ENCODE results near the gene EMC7.
A peak's percentile ranks its signal among the peaks of the same experiment; 100 is the strongest.
"Not testable (repeated sequence)": the region's sequence is repeated elsewhere in the genome, so short reads cannot be mapped to it uniquely, and the experiment has no call there.

The EMC7 gene

DNA sequence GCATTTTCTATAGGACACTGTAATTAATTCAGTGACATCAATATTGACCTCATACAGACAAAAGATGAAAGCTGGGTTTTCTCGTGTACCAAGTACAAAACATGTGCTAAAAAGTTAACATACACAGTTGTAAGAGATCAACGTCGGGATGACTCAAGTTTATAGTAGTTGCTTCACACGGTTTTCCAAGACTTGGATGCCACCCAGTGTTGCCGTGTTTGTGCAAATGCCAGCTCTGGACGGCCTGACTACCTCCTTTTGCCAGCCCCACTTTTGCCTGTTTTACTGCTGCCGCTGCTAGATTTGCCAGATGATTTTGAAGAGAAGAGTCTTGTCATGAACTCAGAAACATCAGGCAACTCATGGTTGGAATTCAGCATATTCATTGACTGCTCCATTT lies 17.6 kb downstream of the EMC7 start:
- DNase-seq = no peak

GRCh38 chr15:34079904-34080303 lies 21.8 kb downstream of the EMC7 start:
- no peak for DNase-seq

DNA sequence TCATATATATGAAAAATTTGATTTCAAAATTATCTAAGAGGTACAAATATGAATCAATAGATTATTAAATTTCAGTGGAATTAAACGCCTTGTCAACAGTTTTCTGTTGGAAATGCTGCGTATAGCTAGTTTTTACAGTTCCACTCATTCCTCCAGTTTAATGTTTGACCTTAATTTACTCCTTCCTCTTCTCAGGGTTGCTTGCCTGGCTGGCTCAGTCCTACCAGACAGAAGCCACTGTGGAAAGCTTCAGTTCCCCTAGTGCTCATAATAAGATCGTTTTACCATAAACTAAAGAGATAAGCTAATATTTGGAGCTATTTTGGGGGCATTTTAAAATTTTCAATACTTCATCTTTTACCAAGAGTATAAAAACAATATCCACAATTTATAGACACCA lies 22.8 kb downstream of the EMC7 start:
- no peak for DNase-seq

- no peak for DNase-seq
Measured at GRCh38 chr15:34076785-34077184, 24.9 kb downstream of the EMC7 start.

GRCh38 chr15:34070003-34070402 lies 31.7 kb downstream of the EMC7 start:
- DNase-seq = no peak

GRCh38 chr15:34065941-34066340 lies 35.7 kb downstream of the EMC7 start:
- DNase-seq = no peak

- no peak for DNase-seq
Measured at GRCh38 chr15:34065261-34065660, 36.4 kb downstream of the EMC7 start.

DNA sequence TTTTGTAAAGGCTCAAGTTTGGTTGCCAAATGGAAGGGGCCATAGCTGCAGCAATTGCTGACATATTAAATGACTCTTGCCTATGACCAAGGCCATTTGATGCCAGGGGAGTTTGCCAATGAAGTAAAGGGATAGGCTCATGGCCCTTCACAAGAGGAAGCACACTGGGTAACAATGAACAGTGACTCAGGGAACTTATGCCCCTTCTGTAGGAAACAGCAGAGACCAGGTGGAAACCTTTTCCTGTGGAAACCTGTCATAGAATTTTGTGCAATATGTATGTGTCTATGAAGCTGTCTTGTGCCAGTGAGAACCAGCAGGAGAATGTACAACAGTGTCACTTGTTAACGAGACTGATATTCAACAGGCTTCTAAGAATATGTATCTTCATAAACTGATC lies 37.2 kb downstream of the EMC7 start:
- no peak for DNase-seq

DNA sequence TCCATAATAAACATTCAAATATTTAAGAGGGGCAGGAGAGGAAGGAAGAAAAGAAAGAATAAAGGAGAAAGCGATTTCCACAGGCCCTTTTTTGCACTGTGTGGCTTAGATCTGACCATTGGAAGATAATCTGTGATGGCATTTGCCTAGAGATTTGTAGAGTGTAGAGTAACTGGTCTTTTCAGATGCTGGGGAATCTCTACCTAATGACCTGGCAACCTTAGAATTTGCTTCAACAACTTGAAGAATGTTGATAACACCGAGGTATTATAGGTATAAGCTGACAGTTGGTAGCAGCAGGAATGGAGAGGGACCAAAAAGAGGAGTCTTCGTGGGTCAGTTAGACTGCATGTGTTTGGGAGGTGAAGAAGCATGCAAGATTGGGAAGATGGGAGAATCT lies 41.7 kb downstream of the EMC7 start:
- DNase-seq = no peak

GRCh38 chr15:34059476-34059875 lies 42.2 kb downstream of the EMC7 start:
- DNase-seq = no peak

DNA sequence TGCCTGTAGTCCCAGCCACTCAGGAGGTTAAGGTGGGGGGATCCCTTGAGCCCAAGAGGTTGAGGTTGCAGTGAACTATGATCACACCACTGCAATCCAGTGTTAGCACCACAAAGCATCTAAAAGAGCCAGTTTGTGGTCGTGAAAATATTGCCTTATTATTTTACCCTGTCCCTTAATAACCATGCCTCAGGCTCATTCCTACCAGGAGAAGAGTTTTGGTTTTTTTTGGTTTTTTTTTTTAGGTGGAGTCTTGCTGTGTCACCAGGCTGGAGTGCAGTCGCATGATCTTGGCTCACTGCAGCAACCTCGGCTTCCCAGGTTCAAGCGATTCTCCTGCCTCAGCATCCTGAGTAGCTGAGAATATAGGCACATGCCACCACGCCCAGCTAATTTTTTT lies 44.8 kb downstream of the EMC7 start:
- DNase-seq = no peak

DNA sequence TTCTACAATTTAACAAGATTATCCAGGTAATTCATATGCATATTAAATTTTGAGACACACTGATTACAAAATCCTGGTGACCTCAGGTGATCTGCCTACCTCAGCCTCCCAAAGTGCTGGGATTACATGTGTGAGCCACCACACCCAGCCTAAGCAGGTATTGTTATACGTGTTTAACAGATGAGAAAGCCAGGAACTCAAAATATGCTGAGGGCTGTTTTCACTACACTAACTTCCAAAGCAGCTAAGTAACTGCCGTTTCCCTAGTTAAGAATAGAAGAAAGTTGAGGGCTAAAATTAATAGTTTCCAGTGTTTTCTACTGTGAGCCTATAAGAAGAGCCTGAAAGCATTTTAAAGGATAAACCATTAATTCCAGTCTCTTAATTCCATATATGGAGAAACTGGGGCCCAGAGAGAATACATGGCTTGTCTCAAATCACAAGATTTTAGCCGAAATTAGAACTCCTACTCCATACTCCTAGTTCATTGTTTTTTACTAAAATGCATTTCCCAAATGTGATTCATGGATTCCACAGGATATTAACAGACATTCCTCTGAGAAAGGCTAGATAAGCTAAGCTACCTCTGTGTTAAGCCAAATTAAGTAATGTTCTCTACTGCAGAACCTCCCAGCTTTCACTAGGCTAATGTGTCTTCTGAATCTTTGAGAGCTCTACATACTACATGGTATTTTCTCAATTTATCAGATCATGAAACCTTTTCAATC lies 45.6 kb downstream of the EMC7 start:
- no peak for DNase-seq

DNA sequence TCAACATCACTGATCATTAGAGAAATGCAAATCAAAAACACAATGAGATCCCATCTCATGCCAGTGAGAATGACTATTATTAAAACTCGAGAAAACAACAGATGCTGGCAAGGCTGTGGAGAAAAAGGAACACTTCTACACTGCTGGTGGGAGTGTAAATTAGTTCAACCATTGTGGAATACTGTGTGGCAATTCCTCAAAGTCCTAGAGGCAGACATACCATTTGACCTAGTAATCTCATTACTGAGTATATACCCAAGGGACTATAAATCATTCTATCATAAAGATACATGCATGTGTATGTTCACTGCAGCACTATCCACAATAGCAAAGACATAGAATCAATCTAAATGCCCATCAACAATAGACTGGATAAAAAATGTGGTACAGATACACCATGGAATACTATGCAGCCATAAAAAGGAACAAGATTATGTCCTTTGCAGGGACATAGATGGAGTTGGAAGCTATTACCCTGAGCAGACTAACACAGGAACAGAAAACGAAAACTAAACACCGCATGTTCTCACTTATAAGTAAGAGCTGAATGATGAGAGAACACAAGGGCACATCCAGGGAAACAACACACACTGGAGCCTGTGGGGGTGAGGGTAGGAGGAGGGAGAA lies 47.5 kb downstream of the EMC7 start:
- DNase-seq = no peak

GRCh38 chr15:34050385-34050784 lies 51.3 kb downstream of the EMC7 start:
- not testable (repeated sequence) for DNase-seq

- no peak for DNase-seq
Measured at GRCh38 chr15:34049112-34049511, 52.5 kb downstream of the EMC7 start.

- no peak for DNase-seq
Measured at GRCh38 chr15:34047893-34048775, 53.5 kb downstream of the EMC7 start.

DNA sequence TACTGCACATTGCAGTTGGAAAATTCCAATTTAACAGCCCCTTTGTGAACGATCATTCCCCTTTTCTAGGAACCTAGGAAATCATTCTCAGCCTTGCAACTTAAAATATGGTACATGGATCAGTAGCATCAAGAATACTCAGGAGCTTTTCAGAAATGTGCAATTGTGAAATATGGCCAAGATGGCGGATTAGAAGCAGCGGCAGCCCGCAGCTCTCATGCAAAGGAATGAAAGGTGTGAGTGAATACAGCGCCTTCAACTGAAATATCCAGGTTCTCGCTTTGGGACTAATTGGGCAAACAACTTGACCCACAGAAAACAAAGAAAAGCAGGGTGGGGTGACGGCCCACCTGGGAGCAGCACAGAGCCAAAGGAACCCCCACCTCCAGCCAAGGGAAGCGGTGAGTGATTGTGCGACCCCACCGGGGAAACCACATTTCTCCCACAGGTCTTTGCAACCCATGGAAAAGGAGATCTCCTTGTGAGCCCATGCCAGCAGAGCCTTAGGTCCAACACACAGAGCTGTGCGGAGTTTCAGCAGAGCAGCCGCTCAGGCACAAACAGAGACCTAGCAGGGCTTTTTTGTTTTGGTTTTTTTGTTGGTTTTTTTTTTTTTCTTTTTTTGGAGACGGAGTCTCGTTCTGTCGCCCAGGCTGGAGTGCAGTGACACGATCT lies 55.1 kb downstream of the EMC7 start:
- DNase-seq = no peak

DNA sequence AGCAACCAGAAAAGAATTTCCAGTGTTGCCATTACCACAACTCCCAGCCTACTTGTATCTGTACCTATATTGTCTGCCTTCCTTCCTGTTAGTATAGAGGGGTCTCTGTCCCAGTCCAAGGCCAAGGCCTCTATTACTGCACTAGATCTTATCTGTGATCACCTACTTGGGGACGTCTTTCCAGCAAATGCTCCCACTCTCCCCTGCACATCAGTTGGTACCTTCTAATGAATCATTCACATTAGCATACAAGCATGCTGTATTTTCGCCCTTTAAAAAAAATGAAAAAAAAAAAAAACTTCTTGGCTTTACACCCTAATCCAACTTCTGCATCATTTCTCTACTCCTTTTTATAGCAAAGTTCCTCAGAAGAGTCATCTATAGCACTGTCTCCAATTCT lies 57.8 kb downstream of the EMC7 start:
- no peak for DNase-seq

DNA sequence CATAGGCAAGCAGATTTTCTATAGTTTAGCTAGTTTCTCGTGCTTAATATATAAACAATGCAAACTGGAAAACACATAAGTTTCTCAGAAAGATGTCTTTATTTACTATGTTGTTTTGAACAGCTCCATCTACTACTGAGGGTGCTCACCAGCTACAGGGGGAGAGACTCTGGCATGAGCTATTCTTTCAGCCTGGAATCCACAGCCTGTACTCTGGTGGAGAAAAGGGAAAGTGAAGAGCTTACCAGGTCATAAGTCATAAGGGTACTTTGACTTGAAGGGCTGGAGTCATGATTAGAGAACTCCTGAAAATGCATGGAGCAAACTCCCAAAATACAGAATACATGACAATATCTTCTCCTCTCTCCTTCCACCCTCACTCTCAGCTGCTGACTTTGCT lies 58.3 kb downstream of the EMC7 start:
- DNase-seq = no peak

- no peak for DNase-seq
Measured at GRCh38 chr15:34039790-34040113, 61.9 kb downstream of the EMC7 start.

DNA sequence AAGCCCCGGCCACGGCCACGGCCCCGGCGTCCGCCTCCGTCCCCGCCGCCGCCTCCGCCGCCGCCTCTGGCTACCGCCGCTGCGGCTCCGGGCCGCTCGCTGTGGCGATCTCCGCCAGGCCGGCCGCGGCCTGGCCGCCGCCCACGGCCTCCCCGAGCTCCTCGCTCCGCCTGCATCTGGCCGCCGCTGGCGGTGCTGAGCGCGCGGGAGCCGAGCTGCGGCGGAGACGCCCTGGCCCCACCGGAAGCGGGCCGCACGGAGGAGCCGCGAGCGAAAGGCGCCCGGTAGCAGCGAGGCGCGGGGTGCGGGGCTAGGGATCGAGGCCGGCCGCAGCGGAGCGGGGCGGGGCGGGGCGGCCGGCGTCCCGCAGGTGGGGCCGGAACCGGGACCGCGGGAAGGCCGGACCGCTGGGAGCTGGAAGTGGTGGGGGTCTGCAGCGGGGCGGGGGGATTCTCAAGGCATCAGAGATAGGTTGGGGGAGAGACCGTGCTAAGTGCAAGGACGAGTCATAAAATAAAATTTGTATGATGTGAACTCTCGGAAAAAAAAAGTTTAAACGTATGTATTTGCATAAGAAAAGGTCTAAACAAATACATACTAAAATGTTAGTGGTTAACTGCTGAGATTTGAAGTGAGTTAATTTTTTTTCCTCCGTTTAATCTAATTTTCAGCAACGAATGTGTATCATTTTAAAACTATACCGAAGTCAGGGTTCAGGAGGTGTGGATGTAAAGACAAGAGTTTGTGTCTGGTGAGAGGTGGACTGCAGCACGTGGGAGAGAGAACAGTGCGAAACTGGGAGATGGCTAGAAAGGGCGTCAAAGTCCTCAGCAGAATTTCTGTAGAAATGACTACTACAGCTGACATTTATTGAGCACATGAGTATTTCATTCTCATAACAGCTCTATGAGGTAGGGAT lies 62.5 kb downstream of the EMC7 start, which contains the start of gene AVEN:
AVEN (minus strand) TSS at position 334 of the 919 bp plus-strand sequence; CDS start at position 176, 158 bp downstream.
- peak; percentile 41 for DNase-seq
